HepG2 (cell line): Measurements from ENCODE around the gene GPR31. TPM values are rescaled to one million over a fixed set of nuclear protein-coding genes. Genes with fewer than 3 reads are reported as not detected.
"Not testable (repeated sequence)": the region's sequence is repeated elsewhere in the genome, so short reads cannot be mapped to it uniquely, and the experiment has no call there.

Source experiments
- ATAC-seq: fragments of 200-7000 bp; cut with Tn5 transposase; 3 replicates; pipeline ENCODE4 v1.9.1; 2020; ENCODE audit warnings: mild to moderate bottlenecking, moderate library complexity
- BruUV-seq: library from RNA; stranded (reverse); fragments of 400-500 nt; replicated peaks from 2 replicates; lab custom pipeline; 2021; lab: Mats Ljungman, UMichigan
- CTCF ChIA-PET: fragments of 300-600 bp; formaldehyde crosslinking; extraction: SDS; loops from one replicate; lab custom pipeline; 2021; ENCODE audit warnings: low total read pairs, inconsistent platforms, low intra/inter-chr PET ratio; lab: Yijun Ruan, JAX
- POLR2A ChIA-PET: fragments of 350-600 bp; sonication (Branson Sonifier 250); formaldehyde crosslinking; loops from one replicate; lab custom pipeline; 2020; ENCODE audit warnings: antibody characterized with exemption, inconsistent platforms; lab: Yijun Ruan, JAX
- DNase-seq: peaks from one replicate; pipeline ENCODE4 v3.0.0-alpha.2; 2015; ENCODE audit warnings: low spot score
- FAIRE-seq: peaks from 3 replicates; lab custom pipeline; 2011; peaks lifted over from hg19 to GRCh38; lab: Jason Lieb, UNC
- H2AFZ ChIP-seq: one replicate; pipeline ENCODE4 v1.6.1; 2011; ENCODE audit warnings: low read length, inconsistent platforms
- H3K27ac ChIP-seq: fragments of 300-600 bp; 3 replicates; pipeline ENCODE4 v1.8.0; 2011; ENCODE audit warnings: mixed run types, mild to moderate bottlenecking, mixed read lengths, low read length, inconsistent platforms; ENCODE audit not compliant: insufficient read depth; ENCODE audit errors: extremely low read length
- H3K27me3 ChIP-seq, 2 experiments: fragments of 200-600 bp in 1 of 2; 2 replicates in 1 of 2; 3 replicates in 1 of 2; pipeline versions ENCODE4 v1.6.0 to v1.8.0; 2011; ENCODE audit warnings: low read length in 2 of 2, mild to moderate bottlenecking in 2 of 2, moderate library complexity in 2 of 2, inconsistent platforms in 1 of 2; ENCODE audit not compliant: insufficient read depth in 2 of 2, control insufficient read depth in 1 of 2
- H3K36me3 ChIP-seq, 2 experiments: fragments of 200-600 bp in 1 of 2; replicated peaks in 1 of 2; 2 replicates in 1 of 2; 3 replicates in 1 of 2; pipeline versions ENCODE4 v1.5.1 to v1.8.0; 2011; ENCODE audit warnings: low read length in 2 of 2, inconsistent platforms in 1 of 2; ENCODE audit not compliant: insufficient read depth in 2 of 2, control insufficient read depth in 1 of 2
- H3K4me1 ChIP-seq: 2 replicates; pipeline ENCODE4 v1.5.1; 2012; ENCODE audit warnings: low read length, inconsistent platforms; ENCODE audit not compliant: insufficient read depth
- H3K4me2 ChIP-seq: 2 replicates; pipeline ENCODE4 v1.6.0; 2011; ENCODE audit warnings: low read depth, low read length, inconsistent platforms
- H3K4me3 ChIP-seq, 3 experiments: fragments of 200-600 bp in 1 of 3; sonication (generic), shearing (Covaris generic) in 1 of 3; replicated peaks in 1 of 3; 2 replicates each; pipeline ENCODE4 v1.5.1; 2011 to 2016; ENCODE audit warnings: low read length in 3 of 3, inconsistent platforms in 2 of 3, low read depth in 2 of 3, mild to moderate bottlenecking in 2 of 3, control low read depth in 1 of 3, mixed read lengths in 1 of 3; ENCODE audit not compliant: insufficient read depth in 1 of 3
- H3K79me2 ChIP-seq: one replicate; pipeline ENCODE4 v1.6.1; 2011; ENCODE audit warnings: low read length, inconsistent platforms; ENCODE audit not compliant: insufficient read depth
- H3K9ac ChIP-seq: 2 replicates; pipeline ENCODE4 v1.6.0; 2011; ENCODE audit warnings: mild to moderate bottlenecking, low read depth, low read length, inconsistent platforms; ENCODE audit not compliant: insufficient read depth
- H3K9me3 ChIP-seq: 2 replicates; pipeline ENCODE4 v1.5.1; 2012; ENCODE audit warnings: mild to moderate bottlenecking, low read length
- H4K20me1 ChIP-seq: 2 replicates; pipeline ENCODE4 v1.6.0; 2011; ENCODE audit warnings: inconsistent platforms, mild to moderate bottlenecking, low read length, moderate library complexity; ENCODE audit not compliant: insufficient read depth
- MAFF ChIP-seq: IDR thresholded peaks from 2 replicates; pipeline ENCODE4 v1.6.1; 2011; ENCODE audit warnings: low read depth, low read length, improper control_type of control experiment
- MAFK ChIP-seq, 2 experiments: IDR thresholded peaks in 1 of 2; conservative IDR thresholded peaks in 1 of 2; 2 replicates each; pipeline ENCODE4 v1.6.1; 2011; ENCODE audit warnings: improper control_type of control experiment in 2 of 2, low read length in 2 of 2
- WGBS: methylation state at CpG from one replicate; pipeline ENCODE4 v1.1.6; 2017; ENCODE audit warnings: low lambda C conversion rate; 5-methylcytosine and 5-hydroxymethylcytosine counted together
- in situ Hi-C: cut with HindIII; loops from 2 replicates; pipeline ENCODE4 v1.10.0; 2017; ENCODE audit warnings: low pct_unique_long_range_greater_than_20kb; ENCODE audit not compliant: extremely low pct_ligation_motif_present
- intact Hi-C: fragments of 100-400 bp; cut with micrococcal nuclease; formaldehyde crosslinking; loops from one replicate; pipeline ENCODE4 v1.10.0; 2022; ENCODE audit not compliant: unreplicated experiment
- polyA plus RNA-seq, 8 experiments: library from polyadenylated mRNA; depleted of rRNA in 3 of 8; stranded (reverse) in 7 of 8; unstranded in 1 of 8; fragments of >200 nt; fragmentation: Illumina TruSeq in 4 of 8; extraction: Trizol in 4 of 8; gene quantifications; 2 replicates each; pipeline versions ENCODE4 v1.2.1 to v1.2.3, GENCODE V29; 2011 to 2016; ENCODE audit warnings: low read depth in 4 of 8, missing spikeins in 1 of 8, mixed read lengths in 1 of 8; ENCODE audit not compliant: insufficient read depth in 1 of 8
- total RNA-seq, 5 experiments: library from RNA; depleted of rRNA; stranded (reverse); fragments of >200 nt; fragmentation: Illumina TruSeq; extraction: Trizol; gene quantifications; 2 replicates each; pipeline ENCODE4 v1.2.3, GENCODE V29; 2016; ENCODE audit warnings: low read depth in 1 of 5

Gene GPR31
- total and polyA plus RNA-seq, 2 of the 13 experiments (the other 11 are each of a cell fraction or from before 2014, with no cell fraction given): not detected

DNA sequence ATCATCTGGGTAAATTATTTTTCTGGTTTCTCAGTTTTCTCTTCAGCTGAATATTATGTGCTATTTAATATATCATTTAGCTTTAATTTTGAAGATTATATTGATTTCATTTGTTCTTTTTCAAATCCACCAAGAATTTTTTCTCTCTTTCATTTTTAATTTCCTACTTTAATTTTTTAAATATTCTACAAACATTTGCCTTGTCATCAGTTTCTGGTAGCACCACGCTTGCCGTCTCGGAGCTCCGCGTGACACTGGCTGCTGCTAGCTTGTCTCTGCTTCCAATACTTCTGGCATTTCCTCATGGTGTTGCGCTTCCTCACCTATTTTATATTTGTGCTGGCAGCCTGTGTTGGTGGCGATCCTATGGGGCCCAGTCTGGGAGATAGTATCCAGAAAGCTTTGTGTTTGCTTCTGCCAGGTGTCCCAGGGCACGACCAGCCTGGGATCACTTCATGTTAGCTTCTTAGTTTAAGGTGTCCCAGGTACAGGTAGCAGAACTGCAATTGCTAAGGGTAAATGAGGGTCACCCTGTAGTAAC, 33.3 kb upstream of the GPR31 start:
- whole genome bisulfite sequencing: 94% methylated on average over 8 of the region's 8 CpGs

GRCh38 chr6:167187275-167187674, 29.5 kb upstream of the GPR31 start:
- 81% methylated on average over 8 of the region's 9 CpGs for WGBS
- H3K27me3 ChIP-seq, DNase-seq, CTCF ChIA-PET, FAIRE-seq, BruUV-seq, intact Hi-C loops, POLR2A ChIA-PET, in situ Hi-C loops, H2AFZ ChIP-seq, H3K9ac ChIP-seq, H3K79me2 ChIP-seq, H3K4me1 ChIP-seq, ATAC-seq, H4K20me1 ChIP-seq, H3K27ac ChIP-seq, H3K9me3 ChIP-seq, H3K4me2 ChIP-seq, H3K36me3 ChIP-seq, H3K4me3 ChIP-seq: not testable (repeated sequence)

More for the DNA sequence above, 33.3 kb upstream of the GPR31 start:
- POLR2A ChIA-PET, H3K9ac ChIP-seq, H3K27ac ChIP-seq, H2AFZ ChIP-seq, intact Hi-C loops, DNase-seq, H3K4me3 ChIP-seq, H4K20me1 ChIP-seq, H3K4me2 ChIP-seq, in situ Hi-C loops, FAIRE-seq, H3K27me3 ChIP-seq, H3K9me3 ChIP-seq, H3K36me3 ChIP-seq, H3K79me2 ChIP-seq, BruUV-seq, ATAC-seq, CTCF ChIA-PET, H3K4me1 ChIP-seq: not testable (repeated sequence)
- TF ChIP-seq MAFF (peak; percentile 50; the same call in 1 of the 2 replicates), MAFK (conservative IDR thresholded peaks at IDR 0.05 in 1 of 2, IDR thresholded peaks at IDR 0.05 in 1 of 2; ENCODE audit: low read length in 2 of 2) (peak; percentile 44 to 72; a peak in 3 of 4 replicates)

DNA sequence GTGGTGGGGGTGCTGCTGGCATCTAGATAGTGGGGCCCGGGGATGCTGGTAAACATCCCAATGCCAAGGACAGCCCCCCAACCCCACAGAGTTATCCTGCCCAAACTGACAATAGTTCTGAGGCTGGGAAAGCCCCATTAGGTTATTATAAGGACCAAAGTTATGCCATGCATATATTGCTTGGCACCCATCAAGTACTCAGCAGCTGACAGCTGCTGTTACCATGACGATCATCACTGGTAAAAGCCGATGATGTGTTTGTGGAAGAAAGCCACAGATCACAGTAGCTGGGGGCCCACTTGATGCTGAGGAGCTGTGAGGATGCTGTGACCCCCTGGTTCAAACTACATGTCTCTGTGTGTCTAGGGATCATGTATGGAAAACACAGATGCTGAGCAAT, 27.3 kb upstream of the GPR31 start:
- H3K27me3 ChIP-seq, H4K20me1 ChIP-seq, FAIRE-seq, H3K4me3 ChIP-seq, CTCF ChIA-PET, DNase-seq, H3K79me2 ChIP-seq, ATAC-seq, intact Hi-C loops, H3K36me3 ChIP-seq, H3K9ac ChIP-seq, H2AFZ ChIP-seq, POLR2A ChIA-PET, BruUV-seq, H3K27ac ChIP-seq, in situ Hi-C loops, H3K4me1 ChIP-seq, H3K9me3 ChIP-seq, H3K4me2 ChIP-seq: not testable (repeated sequence)
- 86% methylated on average over 2 of the region's 3 CpGs for WGBS
